Neural crest cell (in vitro differentiated cells): ENCODE results near the gene APOLD1. TPM values are rescaled to one million over a fixed set of nuclear protein-coding genes. Genes with fewer than 3 reads are reported as not detected.

Source experiments
- DNase-seq: peaks from one replicate; pipeline ENCODE4 v3.0.0; 2021; ENCODE audit warnings: low read depth, mixed read lengths, low spot score
- H3K27ac Mint-ChIP-seq: one replicate; pipeline ENCODE4 v1.8.0; 2021; ENCODE audit warnings: mild to moderate bottlenecking, mixed read lengths; ENCODE audit not compliant: unreplicated experiment
- H3K27me3 Mint-ChIP-seq: 2 replicates; pipeline ENCODE4 v1.8.0; 2021; ENCODE audit warnings: low read depth, mild to moderate bottlenecking, mixed read lengths
- H3K36me3 Mint-ChIP-seq: 2 replicates; pipeline ENCODE4 v1.8.0; 2021; ENCODE audit warnings: low read depth, mild to moderate bottlenecking, mixed read lengths
- H3K4me1 Mint-ChIP-seq: 2 replicates; pipeline ENCODE4 v1.8.0; 2021; ENCODE audit warnings: mixed read lengths
- H3K4me3 Mint-ChIP-seq: one replicate; pipeline ENCODE4 v1.8.0; 2021; ENCODE audit warnings: mild to moderate bottlenecking, mixed read lengths
- H3K9me3 Mint-ChIP-seq: 2 replicates; pipeline ENCODE4 v1.8.0; 2021; ENCODE audit warnings: mixed read lengths
- CTCF ChIP-seq: fragments of 200-600 bp; sonication (generic); conservative IDR thresholded peaks from 2 replicates; pipeline ENCODE4 v1.5.0; 2021; ENCODE audit warnings: antibody characterized with exemption, mild to moderate bottlenecking
- total RNA-seq: library from RNA; stranded (reverse); gene quantifications from 2 replicates; pipeline ENCODE4 v1.2.1, GENCODE V29; 2021

Gene APOLD1
- total RNA-seq, 1 donor from 2014 or later, result 4.8 TPM

GRCh38 chr12:12745576-12746211 is 39.8 kb upstream of the APOLD1 start:
- DNase-seq, result no peak
- no peak overlapping the region for H3K27ac Mint-ChIP-seq

DNA sequence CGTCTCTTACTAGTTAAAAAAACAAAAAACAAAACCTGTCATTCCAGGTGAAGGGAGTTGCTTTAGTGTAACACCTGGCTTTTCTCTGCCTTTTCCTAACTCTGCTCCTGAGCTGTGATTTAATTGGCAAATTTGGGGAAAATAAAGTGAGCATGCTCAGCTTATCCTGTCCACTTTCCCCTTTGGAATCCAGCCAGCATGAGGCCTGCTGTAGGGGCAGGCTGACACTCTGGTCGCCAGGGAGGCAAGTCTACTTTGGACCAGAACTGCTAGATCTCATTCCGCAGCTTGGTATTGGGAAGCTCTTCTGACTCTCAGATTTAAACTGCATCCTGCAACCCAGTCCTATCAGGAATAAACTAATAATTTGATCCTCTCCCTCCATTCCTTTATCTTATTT is 38.2 kb upstream of the APOLD1 start:
- no peaks in the 10 kb centered on the region for H3K4me1 Mint-ChIP-seq
- TF ChIP-seq CTCF, result no peak
- no peak overlapping the region for H3K4me3 Mint-ChIP-seq
- no peaks in the 10 kb centered on the region for H3K36me3 Mint-ChIP-seq
- H3K9me3 Mint-ChIP-seq, result no peaks in the 10 kb centered on the region
- H3K27ac Mint-ChIP-seq, result no peak overlapping the region
- H3K27me3 Mint-ChIP-seq, result no peaks in the 10 kb centered on the region
- DNase-seq, result no peak

More at GRCh38 chr12:12745576-12746211, 39.8 kb upstream of the APOLD1 start:
- no peak for TF ChIP-seq CTCF
- H3K4me1 Mint-ChIP-seq, result no peaks in the 10 kb centered on the region
- H3K4me3 Mint-ChIP-seq, result no peak overlapping the region
- H3K27me3 Mint-ChIP-seq, result no peaks in the 10 kb centered on the region
- no peaks in the 10 kb centered on the region for H3K36me3 Mint-ChIP-seq
- H3K9me3 Mint-ChIP-seq, result no peaks in the 10 kb centered on the region

- TF ChIP-seq CTCF, result no peak
Observed at GRCh38 chr12:12748044-12748443, 37.4 kb upstream of the APOLD1 start.

GRCh38 chr12:12749433-12749832 is 36.0 kb upstream of the APOLD1 start:
- no peaks in the 10 kb centered on the region for H3K4me1 Mint-ChIP-seq

More at GRCh38 chr12:12748044-12748443, 37.4 kb upstream of the APOLD1 start:
- no peaks in the 10 kb centered on the region for H3K27me3 Mint-ChIP-seq
- no peaks in the 10 kb centered on the region for H3K9me3 Mint-ChIP-seq
- no peak overlapping the region for H3K4me3 Mint-ChIP-seq
- no peaks in the 10 kb centered on the region for H3K36me3 Mint-ChIP-seq
- no peaks in the 10 kb centered on the region for H3K4me1 Mint-ChIP-seq
- H3K27ac Mint-ChIP-seq, result no peak overlapping the region
- no peak for DNase-seq

DNA sequence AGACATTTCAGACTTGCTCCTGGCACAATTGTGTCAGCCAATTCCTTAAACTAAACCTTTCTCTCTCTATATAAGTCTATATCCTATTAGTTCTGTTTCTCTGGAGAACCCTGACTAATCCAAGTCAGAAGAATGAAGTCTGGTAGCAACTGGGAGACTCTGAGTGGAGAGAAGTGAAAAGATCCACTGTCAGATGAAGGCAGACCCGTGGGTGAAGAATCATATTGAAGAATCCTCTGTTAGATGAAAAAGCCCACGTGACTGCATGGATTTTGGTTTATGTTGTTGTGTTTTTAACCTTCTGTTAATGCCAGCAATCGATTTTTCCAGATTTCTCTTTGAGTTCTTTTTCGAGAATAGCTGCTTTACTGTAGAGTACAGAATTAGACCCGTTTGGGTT is 29.5 kb upstream of the APOLD1 start:
- no peak overlapping the region for H3K4me3 Mint-ChIP-seq
- H3K9me3 Mint-ChIP-seq, result no peaks in the 10 kb centered on the region
- no peak for TF ChIP-seq CTCF
- peaks cover 8% of the 10 kb centered on the region for H3K4me1 Mint-ChIP-seq
- H3K36me3 Mint-ChIP-seq, result no peaks in the 10 kb centered on the region
- DNase-seq, result no peak
- H3K27ac Mint-ChIP-seq, result no peak overlapping the region
- H3K27me3 Mint-ChIP-seq, result no peaks in the 10 kb centered on the region

More at GRCh38 chr12:12749433-12749832, 36.0 kb upstream of the APOLD1 start:
- Mint-ChIP-seq H3K36me3 (no peaks in the 10 kb centered on the region), H3K4me3 (no peak overlapping the region), H3K27ac (no peak overlapping the region), H3K27me3 (no peaks in the 10 kb centered on the region), H3K9me3 (no peaks in the 10 kb centered on the region)
- no peak for DNase-seq
- TF ChIP-seq CTCF, result no peak
